Smooth muscle cell (in vitro differentiated cells): ENCODE results near the gene RCAN2. TPM values are rescaled to one million over a fixed set of nuclear protein-coding genes. Genes with fewer than 3 reads are reported as not detected.

ENCODE experiments used
- DNase-seq: peaks from one replicate; lab custom pipeline; 2025; ENCODE audit not compliant: unreplicated experiment; lab: John Stamatoyannopoulos, UW
- H2AFZ ChIP-seq: fragments of 200-600 bp; sonication (generic); 2 replicates; pipeline ENCODE4 v1.6.0; 2016; ENCODE audit warnings: antibody characterized with exemption, low read depth, mild to moderate bottlenecking
- H3F3A ChIP-seq: fragments of 200-600 bp; sonication (generic); 2 replicates; pipeline ENCODE4 v1.6.0; 2017; ENCODE audit warnings: antibody characterized with exemption, low read depth
- H3K27ac ChIP-seq: fragments of 200-600 bp; sonication (generic); 2 replicates; pipeline ENCODE4 v1.5.1; 2016; ENCODE audit warnings: low read depth, mild to moderate bottlenecking
- H3K27me3 ChIP-seq: fragments of 200-600 bp; sonication (generic); 2 replicates; pipeline ENCODE4 v1.6.1; 2016; ENCODE audit warnings: low read depth, mild to moderate bottlenecking
- H3K36me3 ChIP-seq: fragments of 200-600 bp; sonication (generic); 2 replicates; pipeline ENCODE4 v1.5.1; 2016; ENCODE audit warnings: low read depth
- H3K4me1 ChIP-seq: fragments of 200-600 bp; sonication (generic); 2 replicates; pipeline ENCODE4 v1.5.1; 2016; ENCODE audit warnings: low read depth
- H3K4me2 ChIP-seq: fragments of 200-600 bp; sonication (generic); 2 replicates; pipeline ENCODE4 v1.6.0; 2016; ENCODE audit warnings: mild to moderate bottlenecking
- H3K4me3 ChIP-seq: fragments of 200-600 bp; sonication (generic); 2 replicates; pipeline ENCODE4 v1.5.1; 2016; ENCODE audit warnings: mild to moderate bottlenecking
- H3K79me2 ChIP-seq: fragments of 200-600 bp; sonication (generic); 2 replicates; pipeline ENCODE4 v1.6.0; 2016; ENCODE audit warnings: low read depth, mild to moderate bottlenecking
- H3K9ac ChIP-seq: fragments of 200-600 bp; sonication (generic); 2 replicates; pipeline ENCODE4 v1.6.0; 2016; ENCODE audit warnings: low read depth
- H3K9me3 ChIP-seq: fragments of 200-600 bp; sonication (generic); replicated peaks from 2 replicates; pipeline ENCODE4 v1.5.1; 2016; ENCODE audit warnings: low read depth
- H4K20me1 ChIP-seq: fragments of 200-600 bp; sonication (generic); 2 replicates; pipeline ENCODE4 v1.6.0; 2016; ENCODE audit warnings: low read depth
- WGBS: methylation state at CpG from one replicate; pipeline ENCODE4 v1.1.7; 2016; ENCODE audit warnings: low lambda C conversion rate; 5-methylcytosine and 5-hydroxymethylcytosine counted together
- polyA plus RNA-seq: library from polyadenylated mRNA; unstranded; fragments of >200 nt; fragmentation: Nextera tagmentation; extraction: Ambion mirVana; gene quantifications from 2 replicates; pipeline ENCODE4 v1.2.1, GENCODE V29; 2016
- total RNA-seq: library from RNA; depleted of rRNA; stranded (reverse); fragments of >200 nt; gene quantifications from 2 replicates; pipeline ENCODE4 v1.2.3, GENCODE V29; 2014
- TF ChIP-seq, protein P1 (sequence below): fragments of 200-600 bp; sonication (generic); IDR thresholded peaks from 2 replicates; pipeline ENCODE4 v1.5.1; 2017; ENCODE audit warnings: borderline replicate concordance, mild to moderate bottlenecking, antibody characterized with exemption; ENCODE audit not compliant: insufficient read depth, poor library complexity, severe bottlenecking

RCAN2 gene
- total and polyA plus RNA-seq, 2 experiments from 2014 or later = 2.5 to 2.7 TPM

GRCh38 chr6:46501136-46502089, 10.2 kb upstream of the RCAN2 start:
- Histone ChIP-seq H3K79me2 (no peaks in the 10 kb centered on the region), H3K9ac (no peak overlapping the region)

DNA sequence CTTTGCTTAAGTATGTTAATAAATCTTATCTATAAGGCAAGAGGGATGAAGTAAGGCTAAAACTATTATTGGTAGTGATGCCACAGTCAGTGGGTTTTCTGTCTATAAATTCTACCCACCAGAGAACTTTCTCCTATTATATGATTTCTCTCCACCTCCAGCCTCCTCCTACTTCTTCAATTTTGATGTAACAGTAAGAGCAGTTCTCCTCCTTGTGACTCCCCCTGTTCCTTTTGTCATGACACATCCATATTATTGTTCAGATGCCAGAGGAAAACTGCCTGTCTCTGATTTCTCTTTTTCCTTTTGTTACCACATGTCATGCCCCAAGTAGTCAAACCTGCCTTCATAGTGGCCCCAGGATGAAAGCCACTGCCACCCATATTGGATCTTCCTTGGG, 9.1 kb upstream of the RCAN2 start:
- TF ChIP-seq, protein P1, sequence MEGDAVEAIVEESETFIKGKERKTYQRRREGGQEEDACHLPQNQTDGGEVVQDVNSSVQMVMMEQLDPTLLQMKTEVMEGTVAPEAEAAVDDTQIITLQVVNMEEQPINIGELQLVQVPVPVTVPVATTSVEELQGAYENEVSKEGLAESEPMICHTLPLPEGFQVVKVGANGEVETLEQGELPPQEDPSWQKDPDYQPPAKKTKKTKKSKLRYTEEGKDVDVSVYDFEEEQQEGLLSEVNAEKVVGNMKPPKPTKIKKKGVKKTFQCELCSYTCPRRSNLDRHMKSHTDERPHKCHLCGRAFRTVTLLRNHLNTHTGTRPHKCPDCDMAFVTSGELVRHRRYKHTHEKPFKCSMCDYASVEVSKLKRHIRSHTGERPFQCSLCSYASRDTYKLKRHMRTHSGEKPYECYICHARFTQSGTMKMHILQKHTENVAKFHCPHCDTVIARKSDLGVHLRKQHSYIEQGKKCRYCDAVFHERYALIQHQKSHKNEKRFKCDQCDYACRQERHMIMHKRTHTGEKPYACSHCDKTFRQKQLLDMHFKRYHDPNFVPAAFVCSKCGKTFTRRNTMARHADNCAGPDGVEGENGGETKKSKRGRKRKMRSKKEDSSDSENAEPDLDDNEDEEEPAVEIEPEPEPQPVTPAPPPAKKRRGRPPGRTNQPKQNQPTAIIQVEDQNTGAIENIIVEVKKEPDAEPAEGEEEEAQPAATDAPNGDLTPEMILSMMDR = no peak
- H3K9ac ChIP-seq = no peak overlapping the region
- H3K9me3 ChIP-seq = no peaks in the 10 kb centered on the region
- DNase-seq = no peak
- H3K79me2 ChIP-seq = no peaks in the 10 kb centered on the region
- no peaks in the 10 kb centered on the region for H3K4me1 ChIP-seq
- H3K4me2 ChIP-seq = no peak overlapping the region
- peaks cover 15% of the 10 kb centered on the region for H3K27me3 ChIP-seq
- H3K36me3 ChIP-seq = no peaks in the 10 kb centered on the region
- no peak overlapping the region for H3K4me3 ChIP-seq
- no peak overlapping the region for H2AFZ ChIP-seq
- no peaks in the 10 kb centered on the region for H4K20me1 ChIP-seq
- no peak overlapping the region for H3K27ac ChIP-seq
- H3F3A ChIP-seq = no peaks in the 10 kb centered on the region

More at GRCh38 chr6:46501136-46502089, 10.2 kb upstream of the RCAN2 start:
- no peak overlapping the region for H3K27ac ChIP-seq
- no peak overlapping the region for H3K4me3 ChIP-seq
- no peak overlapping the region for H3K4me2 ChIP-seq
- TF ChIP-seq, protein P1 = no peak
- no peak overlapping the region for H2AFZ ChIP-seq
- H4K20me1 ChIP-seq = no peaks in the 10 kb centered on the region
- H3K27me3 ChIP-seq = peaks cover 15% of the 10 kb centered on the region
- 70% methylated on average over 8 of the region's 8 CpGs for WGBS
- no peaks in the 10 kb centered on the region for H3K36me3 ChIP-seq
- no peak for DNase-seq
- no peaks in the 10 kb centered on the region for H3K4me1 ChIP-seq
- H3K9me3 ChIP-seq = no peaks in the 10 kb centered on the region
- no peaks in the 10 kb centered on the region for H3F3A ChIP-seq

DNA sequence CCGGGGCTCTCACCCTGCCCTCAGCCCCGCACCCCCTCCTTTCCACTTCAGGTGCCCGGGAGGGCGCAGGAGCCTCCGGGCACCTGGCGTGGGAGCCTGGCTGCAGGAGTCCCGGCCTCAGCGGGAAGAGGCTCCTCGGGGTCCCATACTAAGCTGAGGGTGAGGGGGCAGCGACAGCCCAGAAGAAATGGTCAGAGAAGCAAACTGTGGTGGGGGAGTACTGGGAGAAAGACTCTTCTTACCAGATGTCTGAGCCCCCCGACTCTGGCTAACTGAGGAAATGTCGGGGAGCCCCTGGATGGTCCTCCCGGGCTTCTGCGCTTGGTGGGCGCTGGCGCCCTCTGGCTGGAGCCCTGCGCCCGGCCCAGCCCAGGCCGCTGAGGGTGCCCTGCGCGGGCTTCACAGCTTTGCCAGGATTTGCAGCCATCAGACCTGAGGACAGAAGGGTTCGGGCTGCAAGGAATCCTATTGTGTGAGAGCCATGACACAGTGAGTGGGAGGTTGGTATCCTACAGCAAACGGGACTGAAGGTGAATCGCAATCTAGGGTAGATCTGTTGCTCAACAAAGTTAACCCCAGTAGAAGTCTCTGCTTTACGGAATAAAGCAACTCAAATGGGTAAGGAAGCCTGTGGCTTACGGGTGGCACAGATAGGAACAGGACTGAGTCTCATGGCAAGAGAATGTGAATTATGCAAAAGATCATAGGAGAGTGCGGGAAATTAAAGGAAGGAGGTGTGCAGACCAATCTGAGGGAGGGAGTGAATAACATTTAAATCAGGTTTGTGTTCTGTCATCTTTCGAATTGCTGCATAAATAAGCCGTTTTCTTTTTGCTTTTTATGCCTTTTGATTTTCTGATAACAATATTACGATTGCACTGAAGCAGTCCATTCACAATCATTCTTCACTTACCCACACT, 639 bp upstream of the RCAN2 start:
- H3K4me3 ChIP-seq = peak overlapping the region; percentile 81
- H3K4me2 ChIP-seq = peak overlapping the region; percentile 97
- H3K4me1 ChIP-seq = no peaks in the 10 kb centered on the region
- no peaks in the 10 kb centered on the region for H3F3A ChIP-seq
- H3K36me3 ChIP-seq = no peaks in the 10 kb centered on the region
- H4K20me1 ChIP-seq = no peaks in the 10 kb centered on the region
- H3K9ac ChIP-seq = no peak overlapping the region
- 13% methylated on average over 29 of the region's 30 CpGs for WGBS
- no peaks in the 10 kb centered on the region for H3K9me3 ChIP-seq
- H2AFZ ChIP-seq = peak overlapping the region; percentile 97
- H3K79me2 ChIP-seq = no peaks in the 10 kb centered on the region
- TF ChIP-seq, protein P1 = peak; percentile 34
- no peak overlapping the region for H3K27ac ChIP-seq
- DNase-seq = peak; percentile 32
- H3K27me3 ChIP-seq = peaks cover 73% of the 10 kb centered on the region
